ENCODE results near the gene MOCS1.
A peak's percentile ranks its signal among the peaks of the same experiment; 100 is the strongest.

The MOCS1 gene

DNA sequence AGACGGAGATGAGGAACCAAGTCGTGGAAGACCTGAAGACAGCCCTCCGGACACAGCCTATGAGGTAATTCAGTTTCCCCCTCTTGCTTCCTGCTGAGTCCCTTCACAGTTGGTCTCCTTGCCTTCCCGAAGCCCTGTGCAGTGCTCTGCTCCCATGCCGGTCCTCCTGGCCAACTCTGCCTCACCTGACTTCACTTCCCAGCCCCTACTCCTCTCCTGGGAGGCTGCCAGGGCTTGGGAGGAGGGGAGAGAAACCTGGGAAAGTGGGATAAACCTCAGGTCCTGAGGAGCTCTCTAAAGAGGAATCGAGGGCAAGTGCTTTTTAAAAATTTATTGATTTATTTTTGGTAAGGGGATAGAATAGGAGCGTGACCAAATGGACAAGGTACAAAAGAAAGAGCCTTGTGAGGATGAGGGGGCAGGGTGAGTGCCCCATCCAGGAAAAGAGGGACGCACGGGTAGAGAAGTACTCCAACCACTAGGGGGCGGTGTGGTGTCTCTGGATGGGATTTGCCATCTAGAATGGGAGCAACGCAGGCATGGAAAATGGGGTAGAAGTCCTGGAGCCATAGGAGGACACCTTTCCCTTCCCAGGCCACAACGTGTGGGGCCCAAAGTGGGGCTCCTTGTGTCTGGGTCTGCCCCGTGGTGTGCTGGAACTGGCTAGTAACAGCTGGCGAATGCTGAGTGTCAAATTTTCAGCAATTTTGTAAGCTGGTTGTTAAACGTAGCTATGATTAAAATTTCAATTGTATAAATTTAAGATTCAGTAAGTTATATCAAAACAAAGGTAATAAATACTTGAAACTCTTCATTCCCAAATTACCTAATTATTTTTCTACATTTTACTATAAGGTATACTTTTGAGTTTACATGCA lies 69.0 kb downstream of the MOCS1 start:
- peak; percentile 32 for DNase-seq

DNA sequence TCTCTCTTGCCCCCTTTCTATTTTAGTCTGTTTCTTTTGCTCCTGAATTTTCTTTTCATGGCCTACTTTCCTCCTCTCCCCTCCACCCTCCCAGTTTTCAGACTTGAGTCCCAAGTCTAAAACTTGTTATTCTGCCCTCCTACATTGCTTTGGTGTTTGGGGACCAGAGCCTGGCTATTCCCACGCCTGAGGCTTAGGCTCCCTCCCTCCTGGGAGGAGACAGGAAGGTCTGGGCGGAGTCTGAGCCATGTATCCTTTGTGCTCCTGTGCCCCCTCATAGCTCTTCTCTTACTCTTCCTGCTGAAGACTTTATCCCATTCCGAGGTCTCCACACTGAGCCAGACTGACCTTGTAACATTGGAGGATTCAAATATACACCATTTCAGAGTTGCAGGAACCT lies 72.6 kb downstream of the MOCS1 start:
- no peak for DNase-seq

DNA sequence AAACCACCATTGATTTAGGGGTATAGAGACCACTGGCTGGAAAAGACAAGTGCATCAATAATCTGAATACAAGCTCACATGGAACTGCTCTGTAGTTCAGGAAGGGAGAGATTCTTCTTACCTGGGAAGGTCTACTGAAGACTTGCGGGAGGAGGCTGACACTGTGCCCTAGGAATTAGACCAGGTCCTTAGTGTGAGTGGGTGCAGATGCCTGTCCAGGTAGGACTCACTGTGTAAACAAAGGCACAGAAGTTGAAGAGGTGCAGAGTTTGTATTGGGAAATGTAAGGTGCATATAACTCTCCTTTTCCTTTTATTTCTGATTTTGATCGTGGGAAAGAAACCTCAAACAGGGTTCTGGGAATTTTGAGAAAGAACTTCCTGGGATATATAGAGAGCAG lies 75.2 kb downstream of the MOCS1 start:
- DNase-seq: no peak

DNA sequence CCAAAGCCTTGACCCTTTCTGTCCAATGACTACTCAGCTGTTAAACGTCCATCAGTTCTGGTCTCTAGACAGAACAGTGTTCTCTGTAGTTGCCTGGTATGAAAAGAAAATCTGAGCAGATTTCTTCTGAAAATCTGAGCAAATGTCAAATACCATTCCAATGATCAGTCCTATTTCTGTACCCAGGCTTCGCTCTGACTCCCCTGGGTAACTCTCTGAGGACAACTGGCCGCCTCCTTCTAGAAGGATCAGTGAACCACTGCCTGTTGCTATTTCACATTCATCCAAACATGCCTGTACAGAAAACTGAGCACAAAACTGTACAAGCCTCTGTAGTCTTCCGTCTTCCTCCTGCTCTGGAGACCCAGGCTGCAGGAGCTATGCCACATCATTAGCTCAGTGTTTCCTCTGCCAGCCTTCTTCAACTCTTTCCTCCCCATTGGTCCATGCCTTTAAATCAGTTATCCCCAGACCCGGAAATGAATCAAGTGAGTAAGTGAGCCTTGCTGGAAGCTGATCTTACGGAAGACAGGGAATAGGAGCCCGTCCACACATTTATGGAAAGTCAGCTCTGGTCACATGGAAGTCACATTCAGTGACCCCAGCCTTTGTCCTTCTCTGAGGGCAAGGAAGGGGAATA lies 78.8 kb downstream of the MOCS1 start:
- DNase-seq: no peak

Data from amniotic stem cell (primary cell).